Aorta (tissue), 5 donors: Measurements from ENCODE around the gene MUTYH. TPM values are rescaled to one million over a fixed set of nuclear protein-coding genes. Genes with fewer than 3 reads are reported as not detected.
A peak's percentile ranks its signal among the peaks of the same experiment; 100 is the strongest.

ENCODE experiments used
- ATAC-seq: fragments of 200-7000 bp; cut with Tn5 transposase; one replicate; pipeline ENCODE4 v1.9.1; 2022; ENCODE audit warnings: moderate library complexity; ENCODE audit not compliant: low FRiP score
- DNase-seq, 2 donors: peaks; one replicate each; pipeline ENCODE4 v3.0.0-alpha.2; 2020
- H3K27ac ChIP-seq, 2 donors: one replicate each; pipeline ENCODE4 v1.5.1; 2013; ENCODE audit warnings: low read length in 2 of 2, mild to moderate bottlenecking in 2 of 2, moderate library complexity in 2 of 2, control low read depth in 1 of 2, inconsistent platforms in 1 of 2, low read depth in 1 of 2
- H3K27me3 ChIP-seq, 2 donors: one replicate each; pipeline ENCODE4 v1.6.1; 2013; ENCODE audit warnings: control low read depth in 1 of 2, low read length in 1 of 2, mild to moderate bottlenecking in 1 of 2, moderate library complexity in 1 of 2; ENCODE audit not compliant: insufficient read depth in 2 of 2, control insufficient read depth in 1 of 2
- H3K36me3 ChIP-seq, 2 donors: one replicate each; pipeline ENCODE4 v1.6.1; 2013; ENCODE audit warnings: control low read depth in 1 of 2, low read length in 1 of 2, mild to moderate bottlenecking in 1 of 2; ENCODE audit not compliant: insufficient read depth in 2 of 2, control insufficient read depth in 1 of 2
- H3K4me1 ChIP-seq, 2 donors: one replicate each; pipeline ENCODE4 v1.6.1; 2013; ENCODE audit warnings: low read length in 2 of 2, control low read depth in 1 of 2, mild to moderate bottlenecking in 1 of 2, moderate library complexity in 1 of 2; ENCODE audit not compliant: insufficient read depth in 2 of 2, control insufficient read depth in 1 of 2
- H3K4me3 ChIP-seq, 2 donors: one replicate each; pipeline ENCODE4 v1.5.1; 2013; ENCODE audit warnings: low read length in 2 of 2, control low read depth in 1 of 2, mild to moderate bottlenecking in 1 of 2
- H3K9me3 ChIP-seq: one replicate; pipeline ENCODE4 v1.6.1; 2013; ENCODE audit warnings: mild to moderate bottlenecking, low read length; ENCODE audit not compliant: control insufficient read depth
- WGBS, 2 donors: extraction: QIAGEN DNeasy Blood & Tissue Kit; methylation state at CpG; one replicate each; pipeline ENCODE4 v1.1.7; 2013; 5-methylcytosine and 5-hydroxymethylcytosine counted together
- intact Hi-C, 2 donors: fragments of 100-400 bp; cut with DNase I; formaldehyde crosslinking; loops; one replicate each; pipeline versions ENCODE4 v1.14.2 to v1.15.0; 2022
- polyA plus RNA-seq, 2 donors: library from polyadenylated mRNA; stranded (reverse); fragments of 200-250 nt; gene quantifications; one replicate each; pipeline ENCODE4 v1.2.3, GENCODE V29; 2013
- total RNA-seq, 2 donors: library from RNA; stranded (reverse); fragmentation: NEBNext Ultra II Directional; extraction: Animal tissue kit (Norgen Biotek cat#: 25700); gene quantifications; one replicate each; pipeline ENCODE4 v1.2.1, GENCODE V29; 2021
- donor health status: healthy with polysubstance abuse.
- donor health status: Bipolar disorder and iron deficiency.
- donor health status: DM: no; HTN: no; CAD: no.
- donor health status: DM: no; HTN: no; CAD: no.
- donor health status: DM: yes; HTN: yes; CAD: no.

Gene MUTYH
- total and polyA plus RNA-seq, 4 donors, result 4.9 to 49.8 (median 24.3) TPM

GRCh38 chr1:45346473-45346872 is 6.2 kb upstream of the MUTYH start:
- no peak for DNase-seq
- ATAC-seq, result no peak
- intact Hi-C loops, result no loop called here
- no peaks in the 10 kb centered on the region for H3K27me3 ChIP-seq
- peaks cover 0 to 4% of the 10 kb centered on the region in 2 donors for H3K4me1 ChIP-seq
- H3K4me3 ChIP-seq, result no peak overlapping the region
- H3K9me3 ChIP-seq, result no peaks in the 10 kb centered on the region
- WGBS, 2 donors, result 85 to 90% methylated on average over 2 of the region's 2 CpGs
- peaks cover 0 to 15% of the 10 kb centered on the region in 2 donors for H3K36me3 ChIP-seq
- no peak overlapping the region for H3K27ac ChIP-seq

- Histone ChIP-seq H3K36me3 (peaks cover 0 to 15% of the 10 kb centered on the region in 2 donors), H3K27ac (no peak overlapping the region), H3K4me1 (peaks cover 0 to 4% of the 10 kb centered on the region in 2 donors), H3K4me3 (no peak overlapping the region), H3K9me3 (no peaks in the 10 kb centered on the region), H3K27me3 (no peaks in the 10 kb centered on the region)
- intact Hi-C loops, result no loop called here
- no peak for ATAC-seq
- 94% methylated on average over 13 of the region's 13 CpGs for WGBS, 2 donors
- no peak for DNase-seq
Measured at GRCh38 chr1:45345014-45345413, 4.8 kb upstream of the MUTYH start.

- ATAC-seq, result no peak
- no peak overlapping the region for H3K27ac ChIP-seq
- H3K4me3 ChIP-seq, result no peak overlapping the region
- no peaks in the 10 kb centered on the region for H3K27me3 ChIP-seq
- no peaks in the 10 kb centered on the region for H3K9me3 ChIP-seq
- H3K36me3 ChIP-seq, result peaks cover 0 to 15% of the 10 kb centered on the region in 2 donors
- WGBS, 2 donors, result 97 to 98% methylated on average over 2 of the region's 2 CpGs
- peaks cover 0 to 4% of the 10 kb centered on the region in 2 donors for H3K4me1 ChIP-seq
- no peak for DNase-seq
- intact Hi-C loops, result no loop called here
Measured at GRCh38 chr1:45344499-45344898, 4.3 kb upstream of the MUTYH start.

GRCh38 chr1:45340816-45341466 is 701 bp upstream of the MUTYH start:
- intact Hi-C loops, result no loop called here
- ATAC-seq, result no peak

GRCh38 chr1:45337630-45338325 is 2.5 kb downstream of the MUTYH start:
- Histone ChIP-seq H3K4me3 (no peak overlapping the region), H3K36me3 (peaks cover 0 to 6% of the 10 kb centered on the region in 2 donors), H3K9me3 (no peaks in the 10 kb centered on the region), H3K27me3 (no peaks in the 10 kb centered on the region), H3K4me1 (no peaks in the 10 kb centered on the region), H3K27ac (no peak overlapping the region)
- no peak for ATAC-seq
- no peak for DNase-seq
- intact Hi-C loops, result no loop called here
- 95 to 96% methylated on average over 3 of the region's 3 CpGs for WGBS, 2 donors

More at GRCh38 chr1:45340816-45341466, 701 bp upstream of the MUTYH start:
- no peaks in the 10 kb centered on the region for H3K27me3 ChIP-seq
- H3K36me3 ChIP-seq, result peaks cover 0 to 15% of the 10 kb centered on the region in 2 donors
- no peaks in the 10 kb centered on the region for H3K9me3 ChIP-seq
- WGBS, 2 donors, result 29 to 32% methylated on average over 6 of the region's 6 CpGs
- H3K4me3 ChIP-seq, result peak overlapping the region; percentile 60 to 64
- no peaks in the 10 kb centered on the region for H3K4me1 ChIP-seq
- DNase-seq, result no peak
- H3K27ac ChIP-seq, result peak overlapping the region; percentile 49 to 91

- Histone ChIP-seq H3K4me1 (no peaks in the 10 kb centered on the region), H3K9me3 (no peaks in the 10 kb centered on the region), H3K27ac (no peak overlapping the region), H3K4me3 (no peak overlapping the region), H3K27me3 (no peaks in the 10 kb centered on the region), H3K36me3 (peaks cover 0 to 9% of the 10 kb centered on the region in 2 donors)
- WGBS, 2 donors, result 85% methylated on average over 4 of the region's 4 CpGs
- DNase-seq (no peak), ATAC-seq (no peak)
- intact Hi-C loops, result no loop called here
Measured at GRCh38 chr1:45335855-45336324, 4.3 kb downstream of the MUTYH start.

GRCh38 chr1:45334308-45335245 is 5.7 kb downstream of the MUTYH start:
- no peak overlapping the region for H3K27ac ChIP-seq
- no peaks in the 10 kb centered on the region for H3K9me3 ChIP-seq
- H3K4me1 ChIP-seq, result no peaks in the 10 kb centered on the region
- ATAC-seq, result no peak
- 67 to 69% methylated on average over 9 of the region's 9 CpGs for WGBS, 2 donors
- H3K36me3 ChIP-seq, result peaks cover 0 to 9% of the 10 kb centered on the region in 2 donors
- intact Hi-C loops, result no loop called here
- peak in 1 of 2 donors; percentile 79 for DNase-seq
- H3K4me3 ChIP-seq, result no peak overlapping the region
- H3K27me3 ChIP-seq, result no peaks in the 10 kb centered on the region

- no peak overlapping the region for H3K4me3 ChIP-seq
- H3K9me3 ChIP-seq, result no peaks in the 10 kb centered on the region
- H3K36me3 ChIP-seq, result peaks cover 0 to 9% of the 10 kb centered on the region in 2 donors
- no peak for ATAC-seq
- intact Hi-C loops, result no loop called here
- no peak for DNase-seq
- no peaks in the 10 kb centered on the region for H3K4me1 ChIP-seq
- H3K27ac ChIP-seq, result no peak overlapping the region
- H3K27me3 ChIP-seq, result no peaks in the 10 kb centered on the region
- WGBS, 2 donors, result 95 to 96% methylated on average over 10 of the region's 10 CpGs
Measured at GRCh38 chr1:45332346-45332720, 7.9 kb downstream of the MUTYH start.
